Stimulated activated naive B cell treated with anti-CD40 and anti-IgM and Interleukin-4, amounts not matched to agents 10 μg/mL and 1 μg/mL and 100 μg/mL, for 72 hours (primary cell): ENCODE data around the gene GRIP1.

ENCODE experiments used
- ATAC-seq, 2 donors: fragments of 150-1000 bp; cut with Tn5 transposase; replicated peaks; 2 replicates each; pipeline ENCODE4 v1.10.0; 2021; ENCODE audit warnings: moderate library complexity in 1 of 2
- DNase-seq: peaks from one replicate; pipeline ENCODE4 v3.0.0; 2021
- H3K27ac Mint-ChIP-seq: one replicate; pipeline ENCODE4 v1.8.0; 2022; ENCODE audit warnings: mild to moderate bottlenecking, mixed read lengths
- H3K27me3 Mint-ChIP-seq, 2 donors: one replicate each; pipeline ENCODE4 v1.8.0; 2022; ENCODE audit warnings: mixed read lengths in 2 of 2
- H3K36me3 Mint-ChIP-seq, 2 donors: one replicate each; pipeline ENCODE4 v1.8.0; 2022; ENCODE audit warnings: mixed read lengths in 2 of 2, mild to moderate bottlenecking in 1 of 2
- H3K4me1 Mint-ChIP-seq, 2 donors: one replicate each; pipeline ENCODE4 v1.8.0; 2022; ENCODE audit warnings: mixed read lengths in 2 of 2, mild to moderate bottlenecking in 1 of 2
- H3K4me3 Mint-ChIP-seq, 2 donors: one replicate each; pipeline ENCODE4 v1.8.0; 2022; ENCODE audit warnings: mild to moderate bottlenecking in 2 of 2, mixed read lengths in 2 of 2, moderate library complexity in 1 of 2
- H3K9me3 Mint-ChIP-seq, 2 donors: one replicate each; pipeline ENCODE4 v1.8.0; 2022; ENCODE audit warnings: mixed read lengths in 2 of 2, mild to moderate bottlenecking in 1 of 2

GRIP1 gene

DNA sequence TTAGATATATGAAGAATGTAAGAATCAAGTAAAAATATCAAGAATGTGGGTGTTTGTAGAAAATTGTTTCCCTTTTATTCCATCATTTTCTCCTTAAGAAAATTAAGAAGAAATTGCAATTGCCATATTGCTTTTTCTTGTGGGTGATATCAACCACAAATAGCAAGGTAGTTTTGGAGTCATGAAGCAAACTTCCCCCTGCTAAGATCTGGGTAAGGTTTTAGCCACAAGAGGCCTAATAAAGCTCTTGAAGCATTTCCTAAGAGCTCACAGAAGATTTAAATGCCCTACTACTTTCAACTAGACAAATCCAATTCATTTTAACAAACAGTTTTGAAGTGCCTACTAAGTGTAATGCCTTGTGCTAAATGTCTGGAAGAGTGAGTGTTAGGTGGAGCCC is 2.6 kb downstream of the GRIP1 start:
- peaks cover 13 to 29% of the 10 kb centered on the region in 2 donors for H3K4me1 Mint-ChIP-seq
- H3K27ac Mint-ChIP-seq: no peak overlapping the region
- H3K9me3 Mint-ChIP-seq: no peaks in the 10 kb centered on the region
- H3K27me3 Mint-ChIP-seq: peaks cover 3 to 7% of the 10 kb centered on the region in 2 donors
- ATAC-seq: peak; percentile 78 to 84
- H3K36me3 Mint-ChIP-seq: no peaks in the 10 kb centered on the region
- H3K4me3 Mint-ChIP-seq: no peak overlapping the region
- no peak for DNase-seq

DNA sequence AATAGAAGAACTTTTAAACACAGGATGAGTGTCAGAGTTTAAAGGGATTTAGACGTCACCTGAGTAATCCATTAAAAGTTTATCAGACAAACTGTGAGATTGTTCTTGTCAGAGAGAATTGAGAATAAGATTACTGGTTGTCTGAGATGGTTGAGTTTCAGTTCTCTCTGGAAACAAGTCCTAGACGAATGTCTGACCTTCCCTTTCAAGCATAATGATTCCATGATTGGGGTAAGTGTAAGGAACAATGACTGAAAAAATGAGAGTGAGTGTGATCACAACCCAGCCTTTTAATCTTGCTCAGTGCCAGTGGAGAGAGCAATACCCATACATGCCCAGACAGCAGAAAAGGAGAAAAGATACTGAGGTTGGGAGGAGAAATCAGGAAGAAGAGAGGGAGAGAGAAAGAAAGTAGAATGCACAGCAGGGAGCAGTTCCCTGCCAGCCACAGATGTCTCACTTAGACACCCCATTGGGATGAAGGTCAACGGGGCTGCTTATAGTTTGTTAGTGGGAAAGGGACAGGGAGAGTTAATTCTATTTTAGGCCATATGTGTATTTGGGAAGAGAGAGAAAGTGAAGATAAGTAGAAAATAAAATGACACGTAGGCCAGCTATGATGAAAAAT is 4.3 kb downstream of the GRIP1 start:
- peak overlapping the region; percentile 1 to 4 for H3K4me3 Mint-ChIP-seq
- H3K9me3 Mint-ChIP-seq: no peaks in the 10 kb centered on the region
- DNase-seq (no peak), ATAC-seq (peak; percentile 51 to 59)
- H3K4me1 Mint-ChIP-seq: peaks cover 15 to 28% of the 10 kb centered on the region in 2 donors
- H3K27me3 Mint-ChIP-seq: no peaks in the 10 kb centered on the region
- no peaks in the 10 kb centered on the region for H3K36me3 Mint-ChIP-seq
- H3K27ac Mint-ChIP-seq: peak overlapping the region; percentile 4

DNA sequence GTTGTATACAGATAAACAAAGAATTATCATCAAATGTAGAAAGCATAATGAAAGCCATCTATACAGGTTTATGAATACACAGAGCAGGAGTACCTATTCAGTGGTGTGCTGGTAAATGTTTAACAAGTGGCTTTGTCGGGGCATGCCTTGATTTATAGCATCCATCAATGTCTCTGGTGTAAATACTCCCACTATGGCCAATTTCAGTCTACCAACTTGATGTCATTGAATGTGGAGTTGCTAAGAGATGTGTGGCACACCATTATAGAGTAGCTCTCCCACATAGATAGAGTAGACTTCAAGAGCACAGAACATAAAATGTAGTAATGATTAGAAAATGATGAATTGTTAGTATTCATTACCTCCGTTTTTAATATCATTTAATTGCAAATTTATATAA is 9.3 kb downstream of the GRIP1 start:
- no peak overlapping the region for H3K27ac Mint-ChIP-seq
- no peaks in the 10 kb centered on the region for H3K27me3 Mint-ChIP-seq
- no peaks in the 10 kb centered on the region for H3K36me3 Mint-ChIP-seq
- no peaks in the 10 kb centered on the region for H3K9me3 Mint-ChIP-seq
- peaks cover 12 to 33% of the 10 kb centered on the region in 2 donors for H3K4me1 Mint-ChIP-seq
- ATAC-seq: no peak
- DNase-seq: no peak
- H3K4me3 Mint-ChIP-seq: no peak overlapping the region

DNA sequence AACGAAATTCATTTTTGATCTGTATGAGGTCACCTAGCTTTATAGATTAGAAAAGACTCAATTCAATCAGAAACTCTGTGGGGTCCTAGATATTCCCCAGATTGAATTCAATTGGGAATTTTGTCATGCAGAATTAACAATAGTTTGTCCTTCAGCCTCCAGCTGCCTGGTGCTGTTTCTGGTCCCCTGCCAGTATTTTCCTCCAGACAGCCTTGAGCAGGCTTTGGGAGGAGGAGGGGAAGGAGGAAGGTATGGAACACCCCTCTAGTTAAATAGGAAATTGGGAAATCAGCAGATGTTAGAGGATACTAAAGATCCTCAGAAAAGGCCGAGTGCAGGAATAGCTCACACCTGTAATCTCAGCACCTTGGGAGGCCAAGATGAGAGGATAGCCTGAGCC is 10.6 kb downstream of the GRIP1 start:
- no peak for DNase-seq
- Mint-ChIP-seq H3K27ac (no peak overlapping the region), H3K27me3 (no peaks in the 10 kb centered on the region)

DNA sequence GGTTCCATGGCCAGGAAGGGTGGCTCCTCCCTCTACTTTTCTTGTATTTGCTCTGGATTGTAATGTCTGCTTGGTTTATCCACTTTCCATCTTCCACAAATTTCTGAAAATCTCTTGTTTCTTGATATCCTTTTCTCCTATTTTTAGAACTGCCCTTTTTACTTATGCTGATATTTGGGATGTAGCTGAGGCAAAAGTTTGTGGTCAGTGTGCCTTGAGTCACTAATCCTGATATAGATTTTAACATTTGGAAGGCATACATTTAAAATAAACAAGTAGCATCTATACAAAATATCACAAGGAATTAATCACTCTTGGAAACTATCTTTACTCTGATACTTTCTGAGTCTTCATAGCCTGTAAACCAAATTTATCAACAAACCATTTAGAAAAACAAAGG is 11.0 kb downstream of the GRIP1 start:
- H3K9me3 Mint-ChIP-seq: peaks cover 0 to 1% of the 10 kb centered on the region in 2 donors
- peaks cover 12 to 32% of the 10 kb centered on the region in 2 donors for H3K4me1 Mint-ChIP-seq
- DNase-seq (no peak), ATAC-seq (no peak)
- H3K36me3 Mint-ChIP-seq: no peaks in the 10 kb centered on the region
- no peak overlapping the region for H3K4me3 Mint-ChIP-seq
- H3K27me3 Mint-ChIP-seq: no peaks in the 10 kb centered on the region
- no peak overlapping the region for H3K27ac Mint-ChIP-seq

More for the DNA sequence above, 10.6 kb downstream of the GRIP1 start:
- ATAC-seq: no peak
- Mint-ChIP-seq H3K9me3 (peaks cover 0 to 1% of the 10 kb centered on the region in 2 donors), H3K4me1 (peaks cover 10 to 33% of the 10 kb centered on the region in 2 donors), H3K4me3 (no peak overlapping the region), H3K36me3 (no peaks in the 10 kb centered on the region)

DNA sequence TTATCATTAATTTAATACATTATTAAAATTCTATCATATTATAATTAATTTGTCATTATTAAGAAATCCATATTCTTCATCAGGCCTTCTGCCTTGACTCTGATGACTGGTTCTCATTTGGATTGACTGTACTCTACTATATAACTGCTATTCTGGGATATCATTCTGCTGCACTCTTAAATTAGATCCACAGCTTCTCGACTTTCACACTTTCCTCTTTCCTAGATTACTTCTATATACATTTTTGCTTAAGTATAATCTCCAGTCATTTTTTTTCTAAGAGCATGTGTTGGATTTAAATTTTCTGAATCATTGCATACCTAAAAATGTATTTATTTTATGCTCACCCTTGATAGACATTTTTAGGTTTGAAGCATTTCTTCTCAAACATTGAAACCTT is 12.4 kb downstream of the GRIP1 start:
- no peak for DNase-seq
- H3K27ac Mint-ChIP-seq: no peak overlapping the region
- no peaks in the 10 kb centered on the region for H3K36me3 Mint-ChIP-seq

DNA sequence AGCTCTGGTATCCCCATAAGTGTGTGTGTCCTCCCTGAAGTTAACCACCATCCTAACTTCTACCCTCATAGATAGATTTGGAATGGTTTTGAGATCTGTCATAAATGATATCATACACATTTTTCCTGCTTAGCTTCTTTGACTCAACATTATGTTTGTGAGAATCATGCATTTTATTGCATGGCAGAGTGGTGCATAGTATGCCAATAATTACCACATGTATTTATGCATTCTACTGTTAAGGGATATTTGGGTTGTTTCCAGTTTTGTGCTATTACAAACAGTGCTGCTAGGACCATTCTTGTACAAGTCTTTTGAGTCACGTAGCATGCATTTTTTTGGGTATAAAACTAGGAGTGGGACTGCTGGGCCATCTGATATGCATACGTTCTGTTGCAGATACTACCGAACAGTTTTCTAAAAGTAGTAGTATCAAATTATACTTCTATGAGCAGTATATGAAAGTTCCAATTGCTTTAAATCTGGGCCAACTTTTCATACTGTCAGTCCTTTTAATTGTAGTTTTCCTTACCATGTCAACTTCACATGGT is 13.4 kb downstream of the GRIP1 start:
- Mint-ChIP-seq H3K4me1 (peaks cover 16 to 51% of the 10 kb centered on the region in 2 donors), H3K27ac (no peak overlapping the region), H3K27me3 (no peaks in the 10 kb centered on the region), H3K9me3 (peaks cover 0 to 1% of the 10 kb centered on the region in 2 donors), H3K36me3 (no peaks in the 10 kb centered on the region), H3K4me3 (no peak overlapping the region)
- DNase-seq (no peak), ATAC-seq (no peak)

More for the DNA sequence above, 12.4 kb downstream of the GRIP1 start:
- no peak overlapping the region for H3K4me3 Mint-ChIP-seq
- no peaks in the 10 kb centered on the region for H3K27me3 Mint-ChIP-seq
- peaks cover 17 to 45% of the 10 kb centered on the region in 2 donors for H3K4me1 Mint-ChIP-seq
- peaks cover 0 to 1% of the 10 kb centered on the region in 2 donors for H3K9me3 Mint-ChIP-seq
- ATAC-seq: no peak

DNA sequence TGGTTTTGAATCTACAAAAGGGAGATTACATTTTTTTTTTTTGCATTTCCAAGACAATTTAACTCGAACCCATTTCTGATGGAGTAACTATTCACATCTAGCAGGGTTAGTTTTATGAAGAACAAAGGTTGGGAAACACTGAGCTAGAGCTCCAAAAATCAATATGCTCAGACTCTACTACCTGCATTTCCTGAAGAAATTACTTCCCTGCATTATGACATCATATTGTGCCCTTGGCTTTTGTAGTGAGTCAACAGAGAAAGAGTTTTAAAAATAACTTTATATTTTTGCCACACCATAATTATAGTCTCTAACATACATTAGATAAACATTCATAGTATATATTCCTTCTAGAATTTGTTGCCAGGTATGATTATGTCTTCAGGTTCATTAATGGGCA is 14.8 kb downstream of the GRIP1 start:
- H3K4me3 Mint-ChIP-seq: no peak overlapping the region

DNA sequence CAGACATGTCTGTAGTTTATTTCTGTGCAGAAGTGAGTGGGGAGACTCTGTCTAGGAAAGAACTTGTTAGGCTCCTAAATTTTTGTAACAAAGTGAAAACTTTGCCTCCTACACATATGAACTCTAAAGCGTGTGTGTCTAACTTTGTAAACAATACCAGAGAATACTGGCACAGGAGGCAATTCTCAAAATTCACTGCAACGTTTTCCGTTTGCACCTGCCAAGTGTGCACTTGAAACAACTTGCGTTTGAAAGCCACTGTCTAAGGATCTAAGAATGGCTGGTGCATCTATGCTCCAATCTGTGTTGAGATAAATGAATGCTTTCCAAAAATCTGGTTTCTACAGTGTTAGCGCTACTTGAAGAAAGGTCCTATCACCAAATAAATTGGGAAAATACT is 15.3 kb downstream of the GRIP1 start:
- H3K27me3 Mint-ChIP-seq: no peaks in the 10 kb centered on the region
- no peaks in the 10 kb centered on the region for H3K36me3 Mint-ChIP-seq
- ATAC-seq: no peak
- peak overlapping the region; percentile 15 to 18 for H3K4me3 Mint-ChIP-seq
- DNase-seq: no peak
- H3K4me1 Mint-ChIP-seq: peaks cover 16 to 51% of the 10 kb centered on the region in 2 donors
- peaks cover 0 to 1% of the 10 kb centered on the region in 2 donors for H3K9me3 Mint-ChIP-seq
- peak overlapping the region; percentile 32 for H3K27ac Mint-ChIP-seq

More for the DNA sequence above, 14.8 kb downstream of the GRIP1 start:
- no peak overlapping the region for H3K27ac Mint-ChIP-seq
- H3K9me3 Mint-ChIP-seq: peaks cover 0 to 1% of the 10 kb centered on the region in 2 donors
- no peak for ATAC-seq
- no peaks in the 10 kb centered on the region for H3K27me3 Mint-ChIP-seq
- H3K36me3 Mint-ChIP-seq: no peaks in the 10 kb centered on the region
- DNase-seq: no peak
- H3K4me1 Mint-ChIP-seq: peaks cover 16 to 51% of the 10 kb centered on the region in 2 donors

DNA sequence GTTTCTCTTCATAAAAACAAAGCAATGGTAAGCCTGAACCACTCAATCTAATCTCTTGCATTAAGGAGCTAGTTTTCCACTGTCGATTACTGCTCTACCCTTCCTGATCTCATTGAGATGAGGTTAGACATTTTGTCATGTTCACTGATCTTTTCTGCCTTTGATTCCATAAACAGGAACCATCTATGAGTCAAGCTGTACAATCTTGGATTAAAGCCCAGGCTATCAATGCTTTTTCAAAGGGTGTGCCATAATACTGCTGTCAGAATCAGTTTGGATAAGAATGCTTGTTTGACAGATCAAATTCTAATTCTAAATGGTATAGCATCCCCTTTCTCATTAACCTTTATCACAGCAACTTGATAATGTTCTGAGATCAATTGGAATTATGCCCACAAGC is 16.1 kb downstream of the GRIP1 start:
- Mint-ChIP-seq H3K27me3 (no peaks in the 10 kb centered on the region), H3K4me3 (no peak overlapping the region), H3K4me1 (peaks cover 16 to 43% of the 10 kb centered on the region in 2 donors), H3K9me3 (peaks cover 0 to 1% of the 10 kb centered on the region in 2 donors), H3K27ac (peak overlapping the region; percentile 52), H3K36me3 (no peaks in the 10 kb centered on the region)
- ATAC-seq: peak; percentile 14 to 22
- DNase-seq: no peak

DNA sequence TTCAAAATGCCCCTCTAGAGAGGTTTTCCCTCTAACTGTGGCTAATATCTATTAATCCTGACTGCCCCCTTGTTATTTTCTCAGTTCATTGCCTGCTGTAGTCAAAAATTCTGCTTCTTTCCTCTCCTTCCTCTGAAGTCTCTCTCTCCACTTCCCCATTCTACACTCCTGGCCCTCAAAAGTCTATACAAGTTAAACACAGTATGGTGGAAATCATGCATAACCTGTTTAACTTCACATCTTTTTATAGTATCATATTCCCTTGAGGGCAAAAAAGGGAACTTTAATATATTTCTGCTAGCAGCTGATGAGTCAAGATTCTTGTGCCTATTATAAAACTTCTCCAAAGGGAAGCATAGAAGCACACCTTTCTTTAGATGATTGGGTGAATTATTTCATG is 16.7 kb downstream of the GRIP1 start:
- peak overlapping the region; percentile 2 to 7 for H3K4me3 Mint-ChIP-seq
- H3K4me1 Mint-ChIP-seq: peaks cover 16 to 42% of the 10 kb centered on the region in 2 donors
- no peaks in the 10 kb centered on the region for H3K36me3 Mint-ChIP-seq
- ATAC-seq (peak; percentile 96 to 97), DNase-seq (peak; percentile 8)
- peak overlapping the region; percentile 1 for H3K27ac Mint-ChIP-seq
- H3K27me3 Mint-ChIP-seq: no peaks in the 10 kb centered on the region
- H3K9me3 Mint-ChIP-seq: peaks cover 0 to 1% of the 10 kb centered on the region in 2 donors

DNA sequence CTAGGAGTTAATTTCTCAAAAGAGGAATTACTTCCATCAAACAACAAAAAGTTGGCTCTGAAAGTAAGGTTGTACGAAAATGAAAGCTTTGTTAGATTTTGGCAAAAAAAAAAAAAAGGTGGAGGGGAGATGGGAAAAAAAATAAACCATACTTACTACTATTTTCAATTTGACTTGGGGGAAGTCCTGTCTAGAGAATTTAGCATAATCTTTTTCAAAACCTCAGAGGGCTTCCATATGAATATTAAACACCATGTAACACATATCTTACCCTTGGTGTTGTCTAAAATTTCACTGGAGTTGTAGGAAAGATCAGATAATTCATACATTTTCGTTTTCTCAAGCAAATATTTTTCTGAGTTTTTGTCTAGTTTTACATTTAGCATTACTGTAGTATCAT is 17.5 kb downstream of the GRIP1 start:
- Mint-ChIP-seq H3K4me3 (peak overlapping the region; percentile 26 to 37), H3K36me3 (no peaks in the 10 kb centered on the region), H3K9me3 (peaks cover 0 to 1% of the 10 kb centered on the region in 2 donors), H3K4me1 (peaks cover 16 to 42% of the 10 kb centered on the region in 2 donors), H3K27ac (peak overlapping the region; percentile 4), H3K27me3 (no peaks in the 10 kb centered on the region)
- ATAC-seq (peak; percentile 35 to 41), DNase-seq (no peak)

DNA sequence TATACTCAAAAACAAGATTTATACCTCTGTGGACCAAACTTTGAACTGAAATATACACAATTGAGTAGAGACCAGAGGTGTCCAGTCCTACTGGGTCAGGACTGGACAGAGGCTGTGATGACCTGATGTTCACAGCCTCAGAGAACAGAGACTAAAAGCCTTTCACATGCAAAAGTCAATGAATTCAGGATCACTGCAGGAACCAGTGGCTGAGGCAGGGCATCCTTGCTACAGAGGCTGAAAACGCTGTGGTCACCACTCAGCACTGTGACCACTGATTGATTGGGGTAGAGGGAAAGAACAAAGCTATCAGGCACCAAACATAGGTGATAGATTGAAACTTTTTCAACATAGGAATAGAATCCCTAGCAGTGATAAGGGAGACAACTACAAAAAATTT is 25.1 kb downstream of the GRIP1 start:
- H3K4me1 Mint-ChIP-seq: no peaks in the 10 kb centered on the region
- ATAC-seq: no peak
- H3K27ac Mint-ChIP-seq: no peak overlapping the region
- peaks cover 0 to 3% of the 10 kb centered on the region in 2 donors for H3K9me3 Mint-ChIP-seq
- no peak overlapping the region for H3K4me3 Mint-ChIP-seq
- no peaks in the 10 kb centered on the region for H3K27me3 Mint-ChIP-seq
- DNase-seq: no peak
- no peaks in the 10 kb centered on the region for H3K36me3 Mint-ChIP-seq

DNA sequence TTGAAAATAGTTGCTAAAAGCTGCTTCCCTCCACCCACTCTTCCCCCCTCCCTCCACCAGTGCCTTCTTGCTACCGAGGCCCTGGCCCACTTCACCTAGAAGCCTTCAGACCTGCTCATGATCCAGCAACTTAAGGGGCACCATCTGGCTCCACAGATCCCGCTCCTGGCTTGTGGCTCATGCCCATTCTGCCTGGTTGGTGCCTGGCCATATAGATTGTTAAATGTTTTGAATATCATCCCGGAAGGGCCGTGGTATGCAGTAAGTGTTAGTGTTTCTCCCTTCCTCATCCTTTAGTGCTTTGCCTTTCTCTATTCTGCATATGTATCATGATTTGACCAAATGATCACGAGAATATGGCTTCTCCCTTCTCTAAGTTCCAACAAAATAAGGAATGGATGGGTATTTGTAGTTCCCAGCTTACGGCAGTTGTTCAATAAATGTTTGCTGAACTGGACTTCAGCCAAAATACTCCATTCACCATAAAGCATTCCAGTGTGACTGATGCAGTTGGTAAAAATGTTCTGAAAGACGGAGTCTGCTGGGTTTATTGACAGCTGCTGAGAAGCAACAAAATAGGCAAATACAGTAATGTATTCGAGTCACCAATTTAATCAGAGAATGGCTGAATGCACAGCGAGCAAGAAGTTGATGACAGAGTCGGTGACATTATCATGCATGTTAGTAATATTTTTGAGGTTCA is 30.7 kb downstream of the GRIP1 start:
- no peak overlapping the region for H3K4me3 Mint-ChIP-seq
- H3K27me3 Mint-ChIP-seq: no peaks in the 10 kb centered on the region
- no peaks in the 10 kb centered on the region for H3K4me1 Mint-ChIP-seq
- no peak for ATAC-seq
- H3K36me3 Mint-ChIP-seq: no peaks in the 10 kb centered on the region
- H3K9me3 Mint-ChIP-seq: peaks cover 3 to 6% of the 10 kb centered on the region in 2 donors
- H3K27ac Mint-ChIP-seq: no peak overlapping the region
- DNase-seq: no peak
